NCI-H2107 treated with DMSO at 0.1 percent for 48 hours (cell line): ENCODE measurements around the gene ASF1B.
"Not testable (repeated sequence)": the region's sequence is repeated elsewhere in the genome, so short reads cannot be mapped to it uniquely, and the experiment has no call there.

ENCODE experiments used
- DNase-seq: peaks from one replicate; lab custom pipeline; 2025; ENCODE audit not compliant: unreplicated experiment; lab: John Stamatoyannopoulos, UW

The ASF1B gene

GRCh38 chr19:14136509-14137281, at the start of gene ASF1B:
Gene ASF1B, minus strand, starts transcription at chr19:14136589. Its CDS starts 133 bp downstream, at chr19:14136456.
- DNase-seq: peak; percentile 99

GRCh38 chr19:14185691-14186090, 49.3 kb upstream of the ASF1B start:
- not testable (repeated sequence) for DNase-seq

- DNase-seq: no peak
These were observed 48.8 kb upstream of the ASF1B start for GRCh38 chr19:14185158-14185557.

- DNase-seq: no peak
These were observed 47.5 kb upstream of the ASF1B start for GRCh38 chr19:14183741-14184350.

GRCh38 chr19:14182476-14182875, 46.1 kb upstream of the ASF1B start:
- DNase-seq: no peak

- no peak for DNase-seq
These were observed 45.5 kb upstream of the ASF1B start for GRCh38 chr19:14181906-14182305.

GRCh38 chr19:14181199-14181598, 44.8 kb upstream of the ASF1B start:
- not testable (repeated sequence) for DNase-seq

- no peak for DNase-seq
These were observed 41.2 kb upstream of the ASF1B start for GRCh38 chr19:14177496-14178074.

GRCh38 chr19:14175351-14175792, 39.0 kb upstream of the ASF1B start:
- DNase-seq: no peak

- DNase-seq: no peak
These were observed 38.5 kb upstream of the ASF1B start for GRCh38 chr19:14174883-14175282.

GRCh38 chr19:14168993-14169392, 32.6 kb upstream of the ASF1B start:
- DNase-seq: no peak

GRCh38 chr19:14168259-14168972, 32.0 kb upstream of the ASF1B start:
- DNase-seq: no peak

- DNase-seq: no peak
These were observed 31.3 kb upstream of the ASF1B start for GRCh38 chr19:14167576-14168138.

GRCh38 chr19:14166999-14167575, 30.7 kb upstream of the ASF1B start:
- DNase-seq: no peak

GRCh38 chr19:14165990-14166830, 29.8 kb upstream of the ASF1B start:
- DNase-seq: no peak

- no peak for DNase-seq
These were observed 28.5 kb upstream of the ASF1B start for GRCh38 chr19:14164724-14165493.

GRCh38 chr19:14164082-14164481, 27.7 kb upstream of the ASF1B start:
- no peak for DNase-seq

- no peak for DNase-seq
These were observed 26.5 kb upstream of the ASF1B start for GRCh38 chr19:14162871-14163297.

- no peak for DNase-seq
These were observed 24.9 kb upstream of the ASF1B start for GRCh38 chr19:14161305-14161704.
